ENCODE results near the gene SORCS3.

GRCh38 chr10:104924101-104924795, 283.2 kb downstream of the SORCS3 start:
- TF ChIP-seq CTCF (conservative IDR thresholded peaks at IDR 0.05), result no peak
- no peak for TF ChIP-seq ZFX (IDR thresholded peaks at IDR 0.05)

All from C4-2B (cell line).